HCT116 (cell line): ENCODE measurements around the gene RALGPS1. TPM values are rescaled to one million over a fixed set of nuclear protein-coding genes. Genes with fewer than 3 reads are reported as not detected.

Experiments used
- ATAC-seq: fragments of 200-7000 bp; cut with Tn5 transposase; 2 replicates; pipeline ENCODE4 v1.9.1; 2020; ENCODE audit warnings: mild to moderate bottlenecking, moderate library complexity
- BruUV-seq: library from RNA; stranded (reverse); fragments of 400-500 nt; replicated peaks from 2 replicates; lab custom pipeline; 2021; lab: Mats Ljungman, UMichigan
- CTCF ChIA-PET: fragments of 300-600 bp; sonication (Branson Sonifier 250); formaldehyde crosslinking; loops from one replicate; lab custom pipeline; 2021; ENCODE audit warnings: antibody characterized with exemption; lab: Charles Lee
- POLR2A ChIA-PET: fragments of 300-600, 350-600 bp; sonication (Branson Sonifier 250); formaldehyde crosslinking; loops from one replicate; lab custom pipeline; 2021; ENCODE audit warnings: antibody characterized with exemption; lab: Charles Lee
- RAD21 ChIA-PET, 2 experiments: fragments of 300-600 bp; sonication (Branson Sonifier 250); formaldehyde crosslinking; loops; one replicate each; lab custom pipeline; 2023; ENCODE audit warnings: low total read pairs in 2 of 2; ENCODE audit not compliant: uncharacterized antibody in 2 of 2, unreplicated experiment in 2 of 2, low non-redundant PET in 1 of 2; lab: Charles Lee
- DNase-seq: peaks from one replicate; pipeline ENCODE4 v3.0.0-alpha.2; 2010; ENCODE audit warnings: low read depth, low spot score
- H2AFZ ChIP-seq: fragments of 200-600 bp; shearing (Covaris generic), sonication (generic); 2 replicates; pipeline ENCODE4 v1.6.1; 2017; ENCODE audit warnings: low read depth, mixed run types, mixed read lengths, antibody characterized with exemption, low read length; ENCODE audit not compliant: poor library complexity, severe bottlenecking
- H3K27ac ChIP-seq: 2 replicates; pipeline ENCODE4 v1.5.1; 2012; ENCODE audit warnings: low read depth, low read length
- H3K27me3 ChIP-seq: fragments of 200-600 bp; sonication (generic); 2 replicates; pipeline ENCODE4 v1.6.1; 2016; ENCODE audit warnings: mixed run types, low read length, mixed read lengths; ENCODE audit not compliant: insufficient read depth
- H3K36me3 ChIP-seq, 2 experiments: fragments of 200-500 bp in 1 of 2; fragments of 200-600 bp in 1 of 2; sonication (Bioruptor generic) in 1 of 2; sonication (generic) in 1 of 2; 2 replicates each; pipeline versions ENCODE4 v1.5.1 to v1.6.1; 2014 to 2016; ENCODE audit warnings: low read length in 2 of 2, inconsistent platforms in 1 of 2, mixed read lengths in 1 of 2, mixed run types in 1 of 2; ENCODE audit not compliant: insufficient read depth in 2 of 2, control insufficient read depth in 1 of 2
- H3K4me1 ChIP-seq, 2 experiments: fragments of 200-600 bp in 1 of 2; sonication (generic) in 1 of 2; 2 replicates each; pipeline versions ENCODE4 v1.5.1 to v1.6.1; 2012 to 2017; ENCODE audit warnings: low read length in 2 of 2, inconsistent platforms in 1 of 2, mild to moderate bottlenecking in 1 of 2, mixed read lengths in 1 of 2, mixed run types in 1 of 2, moderate library complexity in 1 of 2; ENCODE audit not compliant: insufficient read depth in 2 of 2, control insufficient read depth in 1 of 2
- H3K4me2 ChIP-seq: fragments of 200-600 bp; sonication (generic); 2 replicates; pipeline ENCODE4 v1.6.1; 2017; ENCODE audit warnings: mixed run types, low read length, mixed read lengths
- H3K4me3 ChIP-seq, 2 experiments: fragments of 200-600 bp in 1 of 2; sonication (generic) in 1 of 2; replicated peaks in 1 of 2; 2 replicates each; pipeline ENCODE4 v1.5.1; 2011 to 2016; ENCODE audit warnings: low read length in 2 of 2, control low read depth in 1 of 2, low read depth in 1 of 2, mild to moderate bottlenecking in 1 of 2, mixed read lengths in 1 of 2, mixed run types in 1 of 2
- H3K79me2 ChIP-seq: fragments of 200-600 bp; sonication (generic); 2 replicates; pipeline ENCODE4 v1.6.1; 2017; ENCODE audit warnings: mild to moderate bottlenecking, mixed run types, low read length, moderate library complexity, mixed read lengths; ENCODE audit not compliant: insufficient read depth
- H3K9ac ChIP-seq: fragments of 200-600 bp; sonication (generic); 2 replicates; pipeline ENCODE4 v1.6.1; 2016; ENCODE audit warnings: low read length, mixed read lengths
- H3K9me2 ChIP-seq: fragments of 200-600 bp; sonication (generic), shearing (Covaris generic); 2 replicates; pipeline ENCODE4 v1.6.1; 2017; ENCODE audit warnings: mixed run types, mild to moderate bottlenecking, moderate library complexity; ENCODE audit not compliant: insufficient read depth
- H3K9me3 ChIP-seq, 2 experiments: fragments of 200-500 bp in 1 of 2; fragments of 200-600 bp in 1 of 2; sonication (Bioruptor generic) in 1 of 2; sonication (generic) in 1 of 2; 2 replicates each; pipeline ENCODE4 v1.6.1; 2014 to 2017; ENCODE audit warnings: low read length in 2 of 2, mixed read lengths in 2 of 2, inconsistent platforms in 1 of 2, low read depth in 1 of 2, mild to moderate bottlenecking in 1 of 2, mixed run types in 1 of 2, moderate library complexity in 1 of 2; ENCODE audit not compliant: control insufficient read depth in 1 of 2, insufficient read depth in 1 of 2
- H4K20me1 ChIP-seq: fragments of 200-600 bp; sonication (generic), shearing (Covaris generic); 2 replicates; pipeline ENCODE4 v1.6.1; 2017; ENCODE audit warnings: mixed run types, mild to moderate bottlenecking, moderate library complexity; ENCODE audit not compliant: insufficient read depth
- ATF3 ChIP-seq: IDR thresholded peaks from 2 replicates; pipeline ENCODE4 v1.6.1; 2012
- CBX3 ChIP-seq: IDR thresholded peaks from 2 replicates; pipeline ENCODE4 v1.6.1; 2012; ENCODE audit warnings: low read depth
- CEBPB ChIP-seq: IDR thresholded peaks from 2 replicates; pipeline ENCODE4 v1.6.1; 2012; ENCODE audit warnings: low read depth
- CTCF ChIP-seq, 3 experiments: fragments of 200-600 bp in 1 of 3; sonication (generic) in 1 of 3; IDR thresholded peaks in 2 of 3; conservative IDR thresholded peaks in 1 of 3; 2 replicates each; pipeline ENCODE4 v1.5.1; 2012 to 2017; ENCODE audit warnings: low read depth in 2 of 3, low read length in 2 of 3, antibody characterized with exemption in 1 of 3, borderline replicate concordance in 1 of 3, control low read depth in 1 of 3, mild to moderate bottlenecking in 1 of 3, mixed read lengths in 1 of 3, mixed run types in 1 of 3, moderate library complexity in 1 of 3; ENCODE audit not compliant: insufficient read depth in 1 of 3
- EGR1 ChIP-seq: IDR thresholded peaks from 2 replicates; pipeline ENCODE4 v1.6.1; 2012; ENCODE audit warnings: low read depth
- EZH2 ChIP-seq: fragments of 200-600 bp; sonication (generic); IDR thresholded peaks from 2 replicates; pipeline ENCODE4 v1.6.1; 2017; ENCODE audit warnings: antibody characterized with exemption, mixed run types
- EZH2phosphoT487 ChIP-seq: fragments of 200-600 bp; IDR thresholded peaks from 2 replicates; pipeline ENCODE4 v1.6.1; 2018; ENCODE audit warnings: antibody characterized with exemption, borderline replicate concordance
- JUND ChIP-seq: IDR thresholded peaks from 2 replicates; pipeline ENCODE4 v1.6.1; 2012
- MAX ChIP-seq: IDR thresholded peaks from 2 replicates; pipeline ENCODE4 v1.6.1; 2012
- POLR2A ChIP-seq: IDR thresholded peaks from 2 replicates; pipeline ENCODE4 v1.7.0; 2011; ENCODE audit warnings: borderline replicate concordance; ENCODE audit not compliant: insufficient read depth, insufficient read length; ENCODE audit errors: extremely low read depth
- POLR2AphosphoS5 ChIP-seq: IDR thresholded peaks from 2 replicates; pipeline ENCODE4 v1.6.1; 2011; ENCODE audit warnings: mild to moderate bottlenecking, low read depth, low read length, moderate library complexity
- RAD21 ChIP-seq: IDR thresholded peaks from 2 replicates; pipeline ENCODE4 v1.6.1; 2012; ENCODE audit warnings: low read depth, mild to moderate bottlenecking
- REST ChIP-seq: IDR thresholded peaks from 2 replicates; pipeline ENCODE4 v1.6.1; 2012; ENCODE audit warnings: low read depth
- SIN3A ChIP-seq: IDR thresholded peaks from 2 replicates; pipeline ENCODE4 v1.6.1; 2012; ENCODE audit warnings: low read depth
- SP1 ChIP-seq: IDR thresholded peaks from 2 replicates; pipeline ENCODE4 v1.6.1; 2012; ENCODE audit warnings: low read depth
- SRF ChIP-seq: IDR thresholded peaks from 2 replicates; pipeline ENCODE4 v1.6.1; 2012; ENCODE audit warnings: low read depth
- TCF7L2 ChIP-seq: IDR thresholded peaks from 2 replicates; pipeline ENCODE4 v1.7.0; 2011; ENCODE audit warnings: borderline replicate concordance, inconsistent platforms; ENCODE audit not compliant: insufficient read depth, insufficient read length; ENCODE audit errors: extremely low read depth
- YY1 ChIP-seq: IDR thresholded peaks from 2 replicates; pipeline ENCODE4 v1.6.1; 2011; ENCODE audit warnings: low read length, low read depth, moderate library complexity, mild to moderate bottlenecking; ENCODE audit not compliant: insufficient replicate concordance; ENCODE audit errors: extremely low read depth
- ZBTB33 ChIP-seq: IDR thresholded peaks from 2 replicates; pipeline ENCODE4 v1.6.1; 2011; ENCODE audit warnings: mild to moderate bottlenecking, low read length, moderate library complexity; ENCODE audit not compliant: insufficient replicate concordance; ENCODE audit errors: extremely low read depth
- ZNF274 ChIP-seq: fragments of 200-500 bp; sonication (Bioruptor generic); IDR thresholded peaks from 2 replicates; pipeline ENCODE4 v1.6.1; 2014; ENCODE audit warnings: mild to moderate bottlenecking, low read depth, low read length, inconsistent platforms
- intact Hi-C: fragments of 100-400 bp; cut with micrococcal nuclease; formaldehyde crosslinking; loops from 2 replicates; pipeline ENCODE4 v1.10.0; 2022
- total RNA-seq: library from RNA; stranded (reverse); gene quantifications from one replicate; pipeline ENCODE4 v1.2.1, GENCODE V29; 2021; ENCODE audit not compliant: unreplicated experiment

The RALGPS1 gene
- total RNA-seq, 1 experiment from 2014 or later, result 7.6 TPM

- Histone ChIP-seq H3K27me3 (no peaks in the 10 kb centered on the region), H4K20me1 (no peaks in the 10 kb centered on the region), H3K9me2 (no peaks in the 10 kb centered on the region), H3K27ac (no peak overlapping the region)
- intact Hi-C loops, result no loop called here
- TF ChIP-seq CTCF (IDR thresholded peaks at IDR 0.05 in 2 of 3, conservative IDR thresholded peaks at IDR 0.05 in 1 of 3; ENCODE audit: borderline replicate concordance in 1 of 3, insufficient read depth in 1 of 3, low read depth in 2 of 3, low read length in 2 of 3) (no peak), ZNF274 (no peak), SP1 (no peak), POLR2AphosphoS5 (no peak), JUND (no peak), MAX (no peak), CEBPB (no peak), CBX3 (no peak), SRF (no peak), YY1 (no peak), EGR1 (no peak), ZBTB33 (no peak), EZH2 (no peak), POLR2A (no peak), TCF7L2 (no peak), REST (no peak), EZH2phosphoT487 (no peak), ATF3 (no peak), SIN3A (no peak), RAD21 (no peak)
- TF ChIP-seq, all 23 proteins: peak for 0
- POLR2A ChIA-PET, result no interaction called here
- no peaks in the 10 kb centered on the region for H3K4me1 ChIP-seq
- no TSS peak for BruUV-seq
- DNase-seq (no peak), ATAC-seq (no peak)
- CTCF ChIA-PET, result no interaction called here
- RAD21 ChIA-PET, result no interaction called here
- H3K9ac ChIP-seq, result no peak overlapping the region
- H3K36me3 ChIP-seq, result no peaks in the 10 kb centered on the region
- H3K4me3 ChIP-seq, result no peak overlapping the region
- no peaks in the 10 kb centered on the region for H3K9me3 ChIP-seq
- H3K79me2 ChIP-seq, result no peaks in the 10 kb centered on the region
- no peak overlapping the region for H2AFZ ChIP-seq
- H3K4me2 ChIP-seq, result no peak overlapping the region
Observed at GRCh38 chr9:126971261-126971660, 56.7 kb downstream of the RALGPS1 start.
